Type B pancreatic cell (in vitro differentiated cells): ENCODE data around the gene TARS2. TPM values are rescaled to one million over a fixed set of nuclear protein-coding genes. Genes with fewer than 3 reads are reported as not detected.
A peak's percentile ranks its signal among the peaks of the same experiment; 100 is the strongest.

Experiments used
- DNase-seq: peaks from one replicate; pipeline ENCODE4 v3.0.0; 2021; ENCODE audit warnings: mixed read lengths; ENCODE audit not compliant: unreplicated experiment; ENCODE audit errors: extremely low spot score
- H3K27ac Mint-ChIP-seq: 2 replicates; pipeline ENCODE4 v1.8.0; 2021; ENCODE audit warnings: mild to moderate bottlenecking, mixed read lengths
- H3K27me3 Mint-ChIP-seq: 2 replicates; pipeline ENCODE4 v1.8.0; 2021; ENCODE audit warnings: mixed read lengths
- H3K36me3 Mint-ChIP-seq: 2 replicates; pipeline ENCODE4 v1.8.0; 2021; ENCODE audit warnings: mixed read lengths
- H3K4me1 Mint-ChIP-seq: one replicate; pipeline ENCODE4 v1.8.0; 2021; ENCODE audit warnings: mixed read lengths; ENCODE audit not compliant: unreplicated experiment
- H3K4me3 Mint-ChIP-seq: 2 replicates; pipeline ENCODE4 v1.8.0; 2021; ENCODE audit warnings: mild to moderate bottlenecking, mixed read lengths
- H3K9me3 Mint-ChIP-seq: 2 replicates; pipeline ENCODE4 v1.8.0; 2021; ENCODE audit warnings: mixed read lengths
- CTCF ChIP-seq: fragments of 200-600 bp; sonication (generic); conservative IDR thresholded peaks from 2 replicates; pipeline ENCODE4 v1.5.0; 2021; ENCODE audit warnings: antibody characterized with exemption, mild to moderate bottlenecking
- total RNA-seq: library from RNA; stranded (reverse); gene quantifications from 2 replicates; pipeline ENCODE4 v1.2.1, GENCODE V29; 2021; ENCODE audit warnings: low replicate concordance

Gene TARS2
- total RNA-seq, 1 donor from 2014 or later = 36.6 TPM

DNA sequence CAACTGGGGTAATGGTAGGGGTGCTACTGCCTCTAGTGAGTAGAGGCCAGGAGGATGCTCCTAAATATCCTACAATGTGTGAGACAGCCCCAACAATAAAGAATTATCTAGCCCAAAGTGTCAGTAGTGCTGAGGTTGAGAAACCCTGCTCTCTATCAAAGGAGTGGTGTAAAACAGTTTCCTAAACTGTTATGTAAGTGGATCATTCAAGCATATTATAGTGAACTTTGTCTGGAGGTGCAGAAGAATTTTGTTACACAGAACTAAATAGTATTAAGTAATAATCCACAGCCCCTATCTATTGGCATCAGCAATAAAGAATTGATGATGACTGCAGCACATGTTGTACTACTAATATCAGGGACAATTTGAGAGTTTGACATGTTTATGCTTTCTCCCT lies 20.3 kb upstream of the TARS2 start:
- Mint-ChIP-seq H3K4me3 (no peak overlapping the region), H3K27me3 (no peaks in the 10 kb centered on the region), H3K9me3 (no peaks in the 10 kb centered on the region), H3K27ac (no peak overlapping the region), H3K36me3 (peaks cover 33% of the 10 kb centered on the region), H3K4me1 (peaks cover 3% of the 10 kb centered on the region)
- no peak for DNase-seq
- TF ChIP-seq CTCF = no peak

- Mint-ChIP-seq H3K9me3 (no peaks in the 10 kb centered on the region), H3K4me1 (peaks cover 12% of the 10 kb centered on the region), H3K36me3 (peaks cover 34% of the 10 kb centered on the region), H3K27ac (no peak overlapping the region), H3K27me3 (no peaks in the 10 kb centered on the region), H3K4me3 (no peak overlapping the region)
- no peak for DNase-seq
- no peak for TF ChIP-seq CTCF
These were observed 17.9 kb upstream of the TARS2 start for GRCh38 chr1:150469291-150469690.

- Mint-ChIP-seq H3K36me3 (peaks cover 25% of the 10 kb centered on the region), H3K4me3 (no peak overlapping the region), H3K4me1 (peaks cover 38% of the 10 kb centered on the region), H3K9me3 (no peaks in the 10 kb centered on the region), H3K27me3 (no peaks in the 10 kb centered on the region), H3K27ac (no peak overlapping the region)
- no peak for TF ChIP-seq CTCF
- no peak for DNase-seq
These were observed 14.5 kb upstream of the TARS2 start for GRCh38 chr1:150472601-150473200.

DNA sequence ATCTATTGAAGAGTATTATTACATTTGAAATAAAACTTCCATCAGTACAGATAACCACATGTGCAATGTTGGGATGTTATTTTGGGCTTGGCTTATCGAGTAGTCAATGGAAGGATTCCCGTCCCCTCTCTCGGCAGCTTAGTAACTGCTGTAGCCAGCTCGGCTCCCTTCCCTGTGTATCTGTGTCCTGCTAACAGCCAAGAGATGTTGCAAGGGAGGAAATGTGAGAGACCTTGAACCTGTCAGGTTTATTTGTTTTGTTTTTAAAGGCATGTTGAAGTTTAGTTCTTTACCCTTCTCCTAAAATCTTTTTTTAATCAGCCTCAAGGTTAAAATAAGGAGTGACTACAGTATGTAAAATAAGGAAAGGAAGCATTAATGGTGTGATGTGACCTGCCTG lies 13.6 kb upstream of the TARS2 start:
- H3K9me3 Mint-ChIP-seq = no peaks in the 10 kb centered on the region
- H3K4me1 Mint-ChIP-seq = peaks cover 46% of the 10 kb centered on the region
- no peak for DNase-seq
- H3K27ac Mint-ChIP-seq = no peak overlapping the region
- peaks cover 25% of the 10 kb centered on the region for H3K36me3 Mint-ChIP-seq
- no peak for TF ChIP-seq CTCF
- H3K27me3 Mint-ChIP-seq = no peaks in the 10 kb centered on the region
- no peak overlapping the region for H3K4me3 Mint-ChIP-seq

DNA sequence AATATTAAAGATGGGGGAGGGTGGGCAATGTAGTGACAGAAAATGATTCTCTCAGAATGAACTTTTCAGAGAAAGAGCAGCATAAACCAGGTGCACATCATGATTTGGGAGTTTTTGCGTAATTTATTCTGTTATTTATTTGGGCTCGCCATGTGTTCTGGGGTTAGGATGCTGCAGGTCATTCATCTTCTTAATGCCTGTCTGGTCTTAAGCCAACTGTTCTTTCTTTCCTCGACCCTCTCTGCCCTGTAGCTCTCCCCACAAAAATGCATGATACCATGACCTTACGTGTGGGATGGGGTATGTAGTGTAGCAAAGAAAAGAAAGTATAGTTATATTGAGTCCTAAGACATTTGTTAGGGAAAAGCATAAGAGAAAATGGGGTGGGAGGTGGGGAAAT lies 12.3 kb upstream of the TARS2 start:
- no peaks in the 10 kb centered on the region for H3K27me3 Mint-ChIP-seq
- H3K4me3 Mint-ChIP-seq = peak overlapping the region; percentile 26
- no peak for TF ChIP-seq CTCF
- H3K4me1 Mint-ChIP-seq = peaks cover 52% of the 10 kb centered on the region
- H3K27ac Mint-ChIP-seq = no peak overlapping the region
- no peak for DNase-seq
- H3K9me3 Mint-ChIP-seq = no peaks in the 10 kb centered on the region
- H3K36me3 Mint-ChIP-seq = peaks cover 23% of the 10 kb centered on the region

DNA sequence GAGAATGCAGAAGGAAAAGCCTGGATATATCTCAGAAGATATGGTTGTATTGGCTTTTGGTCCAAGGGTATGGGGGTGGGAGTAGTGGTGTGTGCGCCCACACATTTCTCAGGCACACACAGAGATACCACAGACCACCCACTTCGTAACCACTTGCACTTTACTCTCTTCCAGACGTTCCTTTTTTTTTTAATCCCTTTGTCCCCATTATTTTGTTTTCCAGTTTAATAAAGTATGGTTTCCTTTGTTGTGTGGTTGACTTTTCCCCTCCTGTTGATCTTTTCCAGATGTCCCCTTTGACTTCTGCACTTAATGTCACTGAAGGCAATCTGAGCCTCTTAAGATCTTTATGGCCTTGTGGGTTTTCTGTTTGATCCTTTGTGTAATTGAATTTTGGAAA lies 10.5 kb upstream of the TARS2 start:
- Mint-ChIP-seq H3K4me3 (peak overlapping the region; percentile 54), H3K4me1 (peaks cover 51% of the 10 kb centered on the region), H3K36me3 (peaks cover 6% of the 10 kb centered on the region), H3K27me3 (no peaks in the 10 kb centered on the region), H3K27ac (peak overlapping the region; percentile 72), H3K9me3 (no peaks in the 10 kb centered on the region)
- no peak for DNase-seq
- no peak for TF ChIP-seq CTCF
